ENCODE results near the gene ZBTB9. TPM values are rescaled to one million over a fixed set of nuclear protein-coding genes. Genes with fewer than 3 reads are reported as not detected.

ZBTB9 gene
- total RNA-seq, 1 experiment from 2014 or later = 19.4 TPM

DNA sequence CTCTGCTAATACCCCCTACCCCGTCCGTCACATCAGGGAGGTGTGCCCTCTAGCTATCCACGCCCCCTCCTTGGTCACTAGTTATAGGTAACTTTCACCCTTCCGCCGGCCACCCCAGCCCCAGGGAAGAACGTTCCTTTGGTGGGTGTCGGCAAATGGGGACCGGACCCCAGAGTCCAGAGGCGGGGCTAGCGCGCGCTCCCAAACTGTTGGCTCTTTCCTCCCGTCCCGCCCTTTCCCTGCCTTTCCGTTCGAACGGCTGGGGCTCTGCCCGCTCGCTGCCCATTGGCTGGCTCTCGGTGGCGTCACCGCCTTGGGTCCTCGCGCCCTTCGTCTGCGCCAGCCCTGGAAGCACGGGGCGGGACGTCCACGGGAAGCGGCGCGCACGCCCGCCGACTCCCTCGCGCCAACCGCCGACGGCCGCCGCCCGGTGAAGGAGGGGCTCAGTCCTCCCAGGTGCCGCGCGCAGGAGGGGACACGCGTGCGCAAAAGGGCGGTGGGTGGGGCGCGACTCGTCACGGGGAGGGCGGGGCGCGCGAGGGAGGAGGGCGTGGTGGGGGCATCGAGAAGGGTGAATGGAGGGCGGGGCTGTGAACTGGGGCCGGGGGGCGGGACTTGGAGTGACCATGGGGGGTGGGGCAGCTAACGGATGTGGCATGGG is 44.2 kb upstream of the ZBTB9 start (continued):
- peak; percentile 73; the same call in 1 of the 2 replicates for TF ChIP-seq ZNF416 (CRISPR knock-in tag; IDR thresholded peaks at IDR 0.05)
- TF ChIP-seq ERG (CRISPR knock-in tag; IDR thresholded peaks at IDR 0.05) = no peak
- TF ChIP-seq, protein P1, sequence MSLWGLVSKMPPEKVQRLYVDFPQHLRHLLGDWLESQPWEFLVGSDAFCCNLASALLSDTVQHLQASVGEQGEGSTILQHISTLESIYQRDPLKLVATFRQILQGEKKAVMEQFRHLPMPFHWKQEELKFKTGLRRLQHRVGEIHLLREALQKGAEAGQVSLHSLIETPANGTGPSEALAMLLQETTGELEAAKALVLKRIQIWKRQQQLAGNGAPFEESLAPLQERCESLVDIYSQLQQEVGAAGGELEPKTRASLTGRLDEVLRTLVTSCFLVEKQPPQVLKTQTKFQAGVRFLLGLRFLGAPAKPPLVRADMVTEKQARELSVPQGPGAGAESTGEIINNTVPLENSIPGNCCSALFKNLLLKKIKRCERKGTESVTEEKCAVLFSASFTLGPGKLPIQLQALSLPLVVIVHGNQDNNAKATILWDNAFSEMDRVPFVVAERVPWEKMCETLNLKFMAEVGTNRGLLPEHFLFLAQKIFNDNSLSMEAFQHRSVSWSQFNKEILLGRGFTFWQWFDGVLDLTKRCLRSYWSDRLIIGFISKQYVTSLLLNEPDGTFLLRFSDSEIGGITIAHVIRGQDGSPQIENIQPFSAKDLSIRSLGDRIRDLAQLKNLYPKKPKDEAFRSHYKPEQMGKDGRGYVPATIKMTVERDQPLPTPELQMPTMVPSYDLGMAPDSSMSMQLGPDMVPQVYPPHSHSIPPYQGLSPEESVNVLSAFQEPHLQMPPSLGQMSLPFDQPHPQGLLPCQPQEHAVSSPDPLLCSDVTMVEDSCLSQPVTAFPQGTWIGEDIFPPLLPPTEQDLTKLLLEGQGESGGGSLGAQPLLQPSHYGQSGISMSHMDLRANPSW (CRISPR knock-in tag; conservative IDR thresholded peaks at IDR 0.05; ENCODE audit: low read depth) = no peak
- no peak for TF ChIP-seq MLX (CRISPR knock-in tag; IDR thresholded peaks at IDR 0.05)
- no peak for TF ChIP-seq ATF3 (CRISPR knock-in tag; conservative IDR thresholded peaks at IDR 0.05)
- no peak for TF ChIP-seq ZSCAN18 (CRISPR knock-in tag; IDR thresholded peaks at IDR 0.05)
- TF ChIP-seq SMAD3 (CRISPR knock-in tag; IDR thresholded peaks at IDR 0.05; ENCODE audit: borderline replicate concordance) = peak; percentile 57; the same call in 1 of the 2 replicates
- peak; percentile 93 for TF ChIP-seq GABPB1 (CRISPR knock-in tag; IDR thresholded peaks at IDR 0.05)
- 0 out of 2 replicates have a peak, but pooled peaks have one; percentile 70 for TF ChIP-seq ZNF232 (CRISPR knock-in tag; IDR thresholded peaks at IDR 0.05)
- TF ChIP-seq IRF2 (CRISPR knock-in tag; IDR thresholded peaks at IDR 0.05; ENCODE audit: borderline replicate concordance, low read depth) = no peak
- TF ChIP-seq PREB (CRISPR knock-in tag; IDR thresholded peaks at IDR 0.05; ENCODE audit: borderline replicate concordance) = no peak; the same call in 1 of the 2 replicates
- TF ChIP-seq JUN (CRISPR knock-in tag; IDR thresholded peaks at IDR 0.05) = no peak
- TF ChIP-seq NFATC4 (CRISPR knock-in tag; IDR thresholded peaks at IDR 0.05) = peak; percentile 74; the same call in 1 of the 2 replicates
- peak; percentile 91 for TF ChIP-seq FOXK1 (CRISPR knock-in tag; IDR thresholded peaks at IDR 0.05)
- TF ChIP-seq NR3C1 (CRISPR knock-in tag; conservative IDR thresholded peaks at IDR 0.05; ENCODE audit: low read depth) = no peak
- no peak for TF ChIP-seq JAZF1 (CRISPR knock-in tag; IDR thresholded peaks at IDR 0.05)
- TF ChIP-seq TEAD4 (CRISPR knock-in tag; IDR thresholded peaks at IDR 0.05) = no peak
- no peak for TF ChIP-seq CDX4 (CRISPR knock-in tag; IDR thresholded peaks at IDR 0.05; ENCODE audit: borderline replicate concordance)
- TF ChIP-seq, protein P2, sequence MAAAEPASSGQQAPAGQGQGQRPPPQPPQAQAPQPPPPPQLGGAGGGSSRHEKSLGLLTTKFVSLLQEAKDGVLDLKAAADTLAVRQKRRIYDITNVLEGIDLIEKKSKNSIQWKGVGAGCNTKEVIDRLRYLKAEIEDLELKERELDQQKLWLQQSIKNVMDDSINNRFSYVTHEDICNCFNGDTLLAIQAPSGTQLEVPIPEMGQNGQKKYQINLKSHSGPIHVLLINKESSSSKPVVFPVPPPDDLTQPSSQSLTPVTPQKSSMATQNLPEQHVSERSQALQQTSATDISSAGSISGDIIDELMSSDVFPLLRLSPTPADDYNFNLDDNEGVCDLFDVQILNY (CRISPR knock-in tag; IDR thresholded peaks at IDR 0.05) = peak; percentile 95
- TF ChIP-seq SOX15 (CRISPR knock-in tag; IDR thresholded peaks at IDR 0.05) = no peak
- no peak for TF ChIP-seq RORB (CRISPR knock-in tag; IDR thresholded peaks at IDR 0.05)
- peak; percentile 92; the same call in 1 of the 2 replicates for TF ChIP-seq RELA (CRISPR knock-in tag; IDR thresholded peaks at IDR 0.05; ENCODE audit: borderline replicate concordance)
- TF ChIP-seq ESRRA (CRISPR knock-in tag; IDR thresholded peaks at IDR 0.05; ENCODE audit: borderline replicate concordance) = peak; percentile 77; the same call in 1 of the 2 replicates
- TF ChIP-seq, protein P3, sequence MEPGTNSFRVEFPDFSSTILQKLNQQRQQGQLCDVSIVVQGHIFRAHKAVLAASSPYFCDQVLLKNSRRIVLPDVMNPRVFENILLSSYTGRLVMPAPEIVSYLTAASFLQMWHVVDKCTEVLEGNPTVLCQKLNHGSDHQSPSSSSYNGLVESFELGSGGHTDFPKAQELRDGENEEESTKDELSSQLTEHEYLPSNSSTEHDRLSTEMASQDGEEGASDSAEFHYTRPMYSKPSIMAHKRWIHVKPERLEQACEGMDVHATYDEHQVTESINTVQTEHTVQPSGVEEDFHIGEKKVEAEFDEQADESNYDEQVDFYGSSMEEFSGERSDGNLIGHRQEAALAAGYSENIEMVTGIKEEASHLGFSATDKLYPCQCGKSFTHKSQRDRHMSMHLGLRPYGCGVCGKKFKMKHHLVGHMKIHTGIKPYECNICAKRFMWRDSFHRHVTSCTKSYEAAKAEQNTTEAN (CRISPR knock-in tag; IDR thresholded peaks at IDR 0.05) = 0 out of 2 replicates have a peak, but pooled peaks have one; percentile 79
- peak; percentile 67 for TF ChIP-seq USF1 (CRISPR knock-in tag; IDR thresholded peaks at IDR 0.05)
- TF ChIP-seq ZNF263 (CRISPR knock-in tag; IDR thresholded peaks at IDR 0.05; ENCODE audit: low read depth) = no peak
- TF ChIP-seq NFYB (CRISPR knock-in tag; conservative IDR thresholded peaks at IDR 0.05; ENCODE audit: low read depth) = peak; percentile 93

Measured in WTC11 (cell line).